H1 (cell line): ENCODE data around the gene PDZD4. TPM values are rescaled to one million over a fixed set of nuclear protein-coding genes. Genes with fewer than 3 reads are reported as not detected.

ENCODE experiments used
- CTCF ChIA-PET: fragments of 300-600 bp; sonication (Branson Sonifier 250); formaldehyde crosslinking; loops from one replicate; lab custom pipeline; 2021; ENCODE audit not compliant: partially characterized antibody; lab: Charles Lee
- POLR2A ChIA-PET: fragments of 300-600 bp; sonication (Branson Sonifier 250); formaldehyde crosslinking; loops from one replicate; lab custom pipeline; 2021; ENCODE audit warnings: inconsistent platforms; ENCODE audit not compliant: partially characterized antibody; lab: Charles Lee
- DNase-seq, 2 experiments: peaks; one replicate each; pipeline versions ENCODE4 v3.0.0 to v3.0.0-alpha.2; 2010 to 2022; ENCODE audit warnings: low spot score in 2 of 2, low read depth in 1 of 2, mixed read lengths in 1 of 2
- FAIRE-seq: peaks from 2 replicates; lab custom pipeline; 2011; peaks lifted over from hg19 to GRCh38; lab: Jason Lieb, UNC
- H2AFZ ChIP-seq: 2 replicates; pipeline ENCODE4 v1.8.1; 2012; ENCODE audit warnings: low read length, inconsistent platforms
- H2AK5ac ChIP-seq: 2 replicates; pipeline ENCODE4 v1.6.1; 2013; ENCODE audit warnings: low read depth, low read length
- H2BK120ac ChIP-seq: replicated peaks from 2 replicates; pipeline ENCODE3; 2013; ENCODE audit warnings: low read depth, low read length, inconsistent platforms
- H2BK12ac ChIP-seq: 2 replicates; pipeline ENCODE4 v1.6.1; 2013; ENCODE audit warnings: low read depth, low read length
- H2BK15ac ChIP-seq: 2 replicates; pipeline ENCODE4 v1.6.1; 2013; ENCODE audit warnings: low read length
- H2BK20ac ChIP-seq: 2 replicates; pipeline ENCODE4 v1.6.1; 2013; ENCODE audit warnings: low read length
- H2BK5ac ChIP-seq: 2 replicates; pipeline ENCODE4 v1.6.1; 2013; ENCODE audit warnings: low read depth, low read length
- H3K14ac ChIP-seq: 2 replicates; pipeline ENCODE4 v1.6.1; 2013; ENCODE audit warnings: inconsistent platforms; ENCODE audit not compliant: insufficient read length
- H3K18ac ChIP-seq: 2 replicates; pipeline ENCODE4 v1.6.1; 2013; ENCODE audit warnings: low read length; ENCODE audit errors: extremely low read depth
- H3K23ac ChIP-seq: 2 replicates; pipeline ENCODE4 v1.6.1; 2013; ENCODE audit warnings: inconsistent platforms; ENCODE audit not compliant: insufficient read length
- H3K23me2 ChIP-seq: 2 replicates; pipeline ENCODE4 v1.6.1; 2013; ENCODE audit warnings: low read depth, low read length
- H3K27ac ChIP-seq: 2 replicates; pipeline ENCODE4 v1.6.1; 2011; ENCODE audit warnings: low read depth, low read length, inconsistent platforms
- H3K27me3 ChIP-seq, 4 experiments: replicated peaks in 1 of 4; 1 replicate in 1 of 4; 2 replicates in 3 of 4; pipeline versions ENCODE4 v1.6.1 to v1.8.1; 2011 to 2013; ENCODE audit warnings: low read length in 3 of 4, mild to moderate bottlenecking in 3 of 4, inconsistent platforms in 2 of 4, mixed read lengths in 2 of 4, moderate library complexity in 1 of 4; ENCODE audit not compliant: control insufficient read depth in 3 of 4, insufficient read depth in 3 of 4; ENCODE audit errors: extremely low read depth in 1 of 4
- H3K36me3 ChIP-seq, 4 experiments: 2 replicates each; pipeline versions ENCODE4 v1.6.1 to v1.8.1; 2011 to 2013; ENCODE audit warnings: mild to moderate bottlenecking in 4 of 4, low read length in 3 of 4, moderate library complexity in 2 of 4, control low read depth in 1 of 4, inconsistent platforms in 1 of 4; ENCODE audit not compliant: insufficient read depth in 4 of 4, control insufficient read depth in 2 of 4
- H3K4ac ChIP-seq: replicated peaks from 2 replicates; pipeline ENCODE3; 2013; ENCODE audit warnings: low read length, low read depth, mixed read lengths, inconsistent platforms; ENCODE audit not compliant: insufficient read length
- H3K4me1 ChIP-seq, 4 experiments: replicated peaks in 1 of 4; 1 replicate in 1 of 4; 2 replicates in 3 of 4; pipeline versions ENCODE4 v1.6.1 to v1.8.1; 2011 to 2013; ENCODE audit warnings: low read length in 3 of 4, inconsistent platforms in 2 of 4, mixed read lengths in 1 of 4; ENCODE audit not compliant: insufficient read depth in 4 of 4, control insufficient read depth in 3 of 4
- H3K4me2 ChIP-seq, 2 experiments: 2 replicates each; pipeline versions ENCODE4 v1.6.1 to v1.8.1; 2011 to 2013; ENCODE audit warnings: low read depth in 2 of 2, low read length in 2 of 2, control low read depth in 1 of 2, inconsistent platforms in 1 of 2, mild to moderate bottlenecking in 1 of 2; ENCODE audit not compliant: insufficient read depth in 1 of 2
- H3K4me3 ChIP-seq, 4 experiments: fragments of 200-600, 300-600 bp in 1 of 4; sonication (generic), shearing (Covaris generic), sonication (Bioruptor Twin) in 1 of 4; 2 replicates each; pipeline versions ENCODE4 v1.5.1 to v1.8.1; 2011 to 2016; ENCODE audit warnings: low read length in 4 of 4, low read depth in 3 of 4, control low read depth in 2 of 4, inconsistent platforms in 2 of 4, mild to moderate bottlenecking in 2 of 4, mixed read lengths in 1 of 4, moderate library complexity in 1 of 4; ENCODE audit not compliant: insufficient read depth in 2 of 4; ENCODE audit errors: extremely low read depth in 1 of 4
- H3K56ac ChIP-seq: replicated peaks from 2 replicates; pipeline ENCODE3; 2013; ENCODE audit warnings: low read depth, mild to moderate bottlenecking, mixed read lengths, low read length, inconsistent platforms; ENCODE audit not compliant: insufficient read length
- H3K79me1 ChIP-seq: 2 replicates; pipeline ENCODE4 v1.6.1; 2013; ENCODE audit warnings: low read depth, low read length, control low read depth
- H3K79me2 ChIP-seq, 2 experiments: 2 replicates each; pipeline versions ENCODE4 v1.6.1 to v1.8.1; 2012 to 2013; ENCODE audit warnings: low read length in 2 of 2, mild to moderate bottlenecking in 2 of 2, inconsistent platforms in 1 of 2; ENCODE audit not compliant: insufficient read depth in 2 of 2, control insufficient read depth in 1 of 2
- H3K9ac ChIP-seq, 4 experiments: replicated peaks in 1 of 4; 1 replicate in 1 of 4; 2 replicates in 3 of 4; pipeline versions ENCODE4 v1.6.1 to v1.8.1; 2011 to 2013; ENCODE audit warnings: low read depth in 3 of 4, low read length in 3 of 4, control low read depth in 2 of 4, mild to moderate bottlenecking in 2 of 4, moderate library complexity in 2 of 4, inconsistent platforms in 1 of 4; ENCODE audit errors: extremely low read depth in 1 of 4
- H3K9me3 ChIP-seq, 2 experiments: 2 replicates each; pipeline versions ENCODE4 v1.6.1 to v1.8.1; 2012 to 2013; ENCODE audit warnings: mild to moderate bottlenecking in 2 of 2, moderate library complexity in 2 of 2, control low read depth in 1 of 2, inconsistent platforms in 1 of 2, low read depth in 1 of 2, low read length in 1 of 2, mixed read lengths in 1 of 2; ENCODE audit not compliant: insufficient read depth in 2 of 2
- H4K20me1 ChIP-seq, 2 experiments: replicated peaks in 1 of 2; 2 replicates each; pipeline versions ENCODE3 to v1.8.1; 2011 to 2013; ENCODE audit warnings: inconsistent platforms in 2 of 2, low read length in 2 of 2, mild to moderate bottlenecking in 1 of 2; ENCODE audit not compliant: insufficient read depth in 2 of 2, control insufficient read depth in 1 of 2
- H4K5ac ChIP-seq: 2 replicates; pipeline ENCODE4 v1.6.1; 2013; ENCODE audit warnings: low read length, low read depth, mixed read lengths, inconsistent platforms; ENCODE audit not compliant: insufficient read length
- H4K8ac ChIP-seq: 2 replicates; pipeline ENCODE4 v1.8.0; 2013; ENCODE audit warnings: mild to moderate bottlenecking, moderate library complexity, low read length, inconsistent platforms; ENCODE audit not compliant: insufficient read depth; ENCODE audit errors: extremely low read depth
- H4K91ac ChIP-seq: replicated peaks from 2 replicates; pipeline ENCODE3; 2013; ENCODE audit warnings: low read length, mixed read lengths, inconsistent platforms; ENCODE audit not compliant: insufficient read length
- ATF2 ChIP-seq: IDR thresholded peaks from 2 replicates; pipeline ENCODE4 v1.6.1; 2012; ENCODE audit warnings: low read length, inconsistent platforms
- BCL11A ChIP-seq, 2 experiments: IDR thresholded peaks; one replicate each; pipeline ENCODE4 v1.6.1; 2011; ENCODE audit warnings: low read depth in 2 of 2, low read length in 2 of 2, mild to moderate bottlenecking in 2 of 2
- JUND ChIP-seq: IDR thresholded peaks from 2 replicates; pipeline ENCODE4 v1.6.1; 2011; ENCODE audit warnings: mild to moderate bottlenecking, improper control_type of control experiment, low read length
- KDM4A ChIP-seq: IDR thresholded peaks from one replicate; pipeline ENCODE4 v1.7.1; 2012; ENCODE audit warnings: low read depth, mild to moderate bottlenecking, moderate library complexity, low read length, inconsistent platforms; ENCODE audit not compliant: severe bottlenecking
- KDM5A ChIP-seq: fragments of 200-600 bp; IDR thresholded peaks from 2 replicates; pipeline ENCODE4 v1.7.1; 2012; ENCODE audit warnings: mild to moderate bottlenecking, low read length, inconsistent platforms, mixed read lengths
- SAP30 ChIP-seq: fragments of 300-600 bp; sonication (generic); IDR thresholded peaks from 2 replicates; pipeline ENCODE4 v1.7.1; 2012; ENCODE audit warnings: low read length, moderate library complexity, mild to moderate bottlenecking, inconsistent platforms; ENCODE audit not compliant: insufficient read depth, insufficient replicate concordance
- TCF12 ChIP-seq: IDR thresholded peaks from 2 replicates; pipeline ENCODE4 v1.6.1; 2011; ENCODE audit warnings: low read depth, mild to moderate bottlenecking, low read length
- USF2 ChIP-seq: IDR thresholded peaks from 2 replicates; pipeline ENCODE4 v1.6.1; 2011; ENCODE audit warnings: low read length, improper control_type of control experiment
- ZNF274 ChIP-seq: IDR thresholded peaks from 2 replicates; pipeline ENCODE4 v1.7.0; 2012; ENCODE audit warnings: low read length, borderline replicate concordance; ENCODE audit errors: extremely low read depth
- WGBS, 2 experiments: shearing (Covaris generic) in 1 of 2; methylation state at CpG; one replicate each; pipeline versions ENCODE4 v1.1.6 to v1.1.7; 2013 to 2015; ENCODE audit warnings: low lambda C conversion rate in 2 of 2, mixed read lengths in 2 of 2, inconsistent platforms in 1 of 2, low coverage in 1 of 2, missing lambda C conversion rate in 1 of 2; ENCODE audit not compliant: insufficient replicate concordance in 2 of 2, insufficient coverage in 1 of 2, insufficient read length in 1 of 2; ENCODE audit errors: extremely low coverage in 1 of 2, missing lambda C conversion rate in 1 of 2; 5-methylcytosine and 5-hydroxymethylcytosine counted together
- polyA plus RNA-seq, 7 experiments: library from polyadenylated mRNA; depleted of rRNA in 3 of 7; stranded (reverse) in 5 of 7; unstranded in 2 of 7; fragments of >200 nt in 5 of 7; fragments of 200-250 nt in 2 of 7; gene quantifications; 1 replicate in 5 of 7; 2 replicates in 1 of 7; 4 replicates in 1 of 7; pipeline versions ENCODE4 v1.2.1 to v1.2.3, GENCODE V29; 2011 to 2013; ENCODE audit warnings: missing spikeins in 2 of 7, mixed read lengths in 2 of 7
- total RNA-seq: library from RNA; stranded (reverse); fragmentation: NEBNext Ultra II Directional; extraction: Animal tissue kit (Norgen Biotek cat#: 25700); gene quantifications from 2 replicates; pipeline ENCODE4 v1.2.1, GENCODE V29; 2021

Gene PDZD4
- total and polyA plus RNA-seq, 2 of the 8 experiments (the other 6 are each of a cell fraction or from before 2014, with no cell fraction given) = 45.8 to 169 TPM

DNA sequence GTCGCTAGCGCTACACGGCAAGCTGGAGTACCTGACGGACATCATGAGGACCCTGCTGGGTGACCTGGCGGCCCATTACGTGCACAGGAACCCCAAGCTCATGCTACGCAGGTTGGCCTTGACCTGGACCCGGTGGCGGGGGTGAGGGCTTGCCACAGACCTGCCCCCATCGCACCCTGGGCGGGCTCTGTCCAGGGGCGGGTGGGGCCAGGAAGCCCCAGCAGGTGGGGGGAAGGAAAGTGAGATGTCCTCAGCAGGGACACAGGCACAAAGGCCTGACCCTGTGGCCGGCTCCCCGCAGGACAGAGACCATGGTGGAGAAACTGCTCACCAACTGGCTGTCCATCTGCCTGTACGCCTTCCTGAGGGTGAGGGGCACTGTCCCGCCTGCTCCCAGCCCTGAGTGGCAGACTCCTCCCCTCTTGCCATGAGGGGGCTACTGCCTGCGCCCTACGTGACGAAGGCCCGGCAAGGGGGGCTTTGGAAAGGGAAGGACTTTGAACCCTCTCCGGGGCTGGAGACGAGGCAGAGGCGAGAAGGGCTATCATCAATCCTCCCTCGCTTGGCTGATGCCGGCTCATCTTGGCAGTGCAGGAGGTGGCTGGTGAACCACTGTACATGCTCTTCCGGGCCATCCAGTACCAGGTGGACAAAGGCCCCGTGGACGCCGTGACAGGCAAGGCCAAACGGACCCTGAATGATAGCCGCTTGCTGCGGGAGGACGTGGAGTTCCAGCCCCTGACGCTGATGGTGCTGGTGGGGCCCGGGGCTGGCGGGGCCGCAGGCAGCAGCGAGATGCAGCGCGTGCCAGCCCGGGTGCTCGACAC, 54.8 kb downstream of the PDZD4 start:
- Histone ChIP-seq H3K27ac (no peak overlapping the region), H4K91ac (no peak overlapping the region), H2AFZ (no peak overlapping the region), H3K79me2 (no peaks in the 10 kb centered on the region), H3K4me3 (no peak overlapping the region), H4K20me1 (no peaks in the 10 kb centered on the region), H2BK120ac (no peak overlapping the region), H4K5ac (no peak overlapping the region), H2BK20ac (no peak overlapping the region), H2BK15ac (no peak overlapping the region), H2AK5ac (no peak overlapping the region), H3K36me3 (no peaks in the 10 kb centered on the region), H2BK5ac (no peak overlapping the region), H3K27me3 (no peaks in the 10 kb centered on the region), H3K56ac (no peak overlapping the region), H2BK12ac (no peak overlapping the region), H3K18ac (no peak overlapping the region), H3K14ac (no peak overlapping the region), H4K8ac (no peak overlapping the region), H3K9me3 (no peaks in the 10 kb centered on the region), H3K4ac (no peak overlapping the region), H3K4me2 (no peak overlapping the region), H3K23ac (no peak overlapping the region), H3K4me1 (no peaks in the 10 kb centered on the region), H3K9ac (no peak overlapping the region), H3K23me2 (no peaks in the 10 kb centered on the region), H3K79me1 (no peaks in the 10 kb centered on the region)
- ChIA-PET CTCF (interaction anchor here (1.5 kb wide), 1 partner anchor 143 kb away, joined by 3 read pairs; no protein-coding TSS in a partner anchor), POLR2A (interaction anchor here (0.7 kb wide), 1 partner anchor 9 kb away, joined by 3 read pairs; no protein-coding TSS in a partner anchor)
- WGBS, 2 experiments = 95% methylated on average over 13 of the region's 42 CpGs; no CpG with 5 or more reads in 1 of the 2 experiments
- no peak for FAIRE-seq
- DNase-seq = no peak
- TF ChIP-seq BCL11A (IDR thresholded peaks at IDR 0.05; ENCODE audit: low read depth in 2 of 2, low read length in 2 of 2) = no peak
- TF ChIP-seq ATF2 = no peak
- no peak for TF ChIP-seq USF2
- no peak for TF ChIP-seq JUND
- TF ChIP-seq TCF12 = no peak
- no peak for TF ChIP-seq KDM5A
- no peak for TF ChIP-seq KDM4A
- no peak for TF ChIP-seq ZNF274
- TF ChIP-seq SAP30 = no peak
